HG03457 (cell line): ENCODE measurements around the gene HTR1E.
"Not testable (repeated sequence)": the region's sequence is repeated elsewhere in the genome, so short reads cannot be mapped to it uniquely, and the experiment has no call there.

Experiments used
- ATAC-seq: cut with Tn5 transposase; IDR thresholded peaks from one replicate; pipeline ENCODE4 v1.9.1; 2021; ENCODE audit warnings: moderate number of reproducible peaks; ENCODE audit not compliant: unreplicated experiment

HTR1E gene, protein sequence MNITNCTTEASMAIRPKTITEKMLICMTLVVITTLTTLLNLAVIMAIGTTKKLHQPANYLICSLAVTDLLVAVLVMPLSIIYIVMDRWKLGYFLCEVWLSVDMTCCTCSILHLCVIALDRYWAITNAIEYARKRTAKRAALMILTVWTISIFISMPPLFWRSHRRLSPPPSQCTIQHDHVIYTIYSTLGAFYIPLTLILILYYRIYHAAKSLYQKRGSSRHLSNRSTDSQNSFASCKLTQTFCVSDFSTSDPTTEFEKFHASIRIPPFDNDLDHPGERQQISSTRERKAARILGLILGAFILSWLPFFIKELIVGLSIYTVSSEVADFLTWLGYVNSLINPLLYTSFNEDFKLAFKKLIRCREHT

GRCh38 chr6:86937219-86938079 lies at the start of gene HTR1E:
TSS of gene HTR1E (plus strand) at chr6:86937528. CDS start at chr6:87015335, 77,807 bp downstream.
- ATAC-seq, result peak; percentile 77

GRCh38 chr6:86888301-86888700 lies 49.0 kb upstream of the HTR1E start:
- ATAC-seq, result no peak

- not testable (repeated sequence) for ATAC-seq
Measured at GRCh38 chr6:86897265-86897664, 40.1 kb upstream of the HTR1E start.

- ATAC-seq, result no peak
Measured at GRCh38 chr6:86913795-86914194, 23.5 kb upstream of the HTR1E start.

- ATAC-seq, result no peak
Measured at GRCh38 chr6:86916393-86916792, 20.9 kb upstream of the HTR1E start.

DNA sequence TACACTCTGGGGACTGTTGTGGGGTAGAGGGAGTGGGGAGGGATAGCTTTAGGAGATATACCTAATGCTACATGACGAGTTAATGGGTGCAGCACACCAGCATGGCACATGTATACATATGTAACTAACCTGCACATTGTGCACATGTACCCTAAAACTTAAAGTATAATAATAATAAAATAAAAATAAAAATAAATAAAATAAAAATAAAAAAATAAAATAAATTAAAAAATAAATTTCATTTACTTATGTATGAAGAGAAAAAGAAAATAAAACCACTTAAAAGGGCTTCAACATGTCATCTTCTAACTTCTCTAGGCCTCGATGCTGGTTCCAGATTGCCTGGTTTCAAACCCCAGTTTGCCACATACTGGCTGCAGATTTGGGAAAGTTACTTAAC lies 10.2 kb upstream of the HTR1E start:
- ATAC-seq, result not testable (repeated sequence)

GRCh38 chr6:86927859-86928258 lies 9.5 kb upstream of the HTR1E start:
- not testable (repeated sequence) for ATAC-seq

- ATAC-seq, result no peak
Measured at GRCh38 chr6:86934365-86934764, 3.0 kb upstream of the HTR1E start.

- ATAC-seq, result no peak
Measured at GRCh38 chr6:86936834-86937218, 502 bp upstream of the HTR1E start.

- ATAC-seq, result no peak
Measured at GRCh38 chr6:86938814-86939213, 1.5 kb downstream of the HTR1E start.

- ATAC-seq, result no peak
Measured at GRCh38 chr6:86941461-86941860, 4.1 kb downstream of the HTR1E start.

GRCh38 chr6:86942769-86943516 lies 5.6 kb downstream of the HTR1E start:
- ATAC-seq, result no peak

GRCh38 chr6:86943819-86944407 lies 6.6 kb downstream of the HTR1E start:
- ATAC-seq, result no peak

DNA sequence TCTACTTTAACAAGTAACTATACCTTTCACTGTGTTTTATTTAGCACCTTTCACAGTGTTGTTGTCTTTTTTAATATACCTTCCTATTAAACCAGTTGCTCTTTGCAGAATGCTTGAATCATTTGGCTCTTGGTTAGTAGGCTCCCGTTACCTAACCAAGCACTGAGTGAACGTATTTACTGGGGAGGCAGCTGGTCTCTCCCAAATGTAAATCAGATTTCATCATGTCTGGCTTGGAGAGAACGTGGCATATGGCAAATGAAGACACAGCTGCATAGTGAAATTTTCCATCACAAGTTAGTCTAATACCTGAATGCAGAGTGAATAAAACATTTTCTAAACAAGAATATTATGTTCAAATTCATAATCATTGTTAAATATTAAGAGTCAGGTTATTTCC lies 12.4 kb downstream of the HTR1E start:
- no peak for ATAC-seq

- no peak for ATAC-seq
Measured at GRCh38 chr6:86952991-86953390, 15.7 kb downstream of the HTR1E start.

DNA sequence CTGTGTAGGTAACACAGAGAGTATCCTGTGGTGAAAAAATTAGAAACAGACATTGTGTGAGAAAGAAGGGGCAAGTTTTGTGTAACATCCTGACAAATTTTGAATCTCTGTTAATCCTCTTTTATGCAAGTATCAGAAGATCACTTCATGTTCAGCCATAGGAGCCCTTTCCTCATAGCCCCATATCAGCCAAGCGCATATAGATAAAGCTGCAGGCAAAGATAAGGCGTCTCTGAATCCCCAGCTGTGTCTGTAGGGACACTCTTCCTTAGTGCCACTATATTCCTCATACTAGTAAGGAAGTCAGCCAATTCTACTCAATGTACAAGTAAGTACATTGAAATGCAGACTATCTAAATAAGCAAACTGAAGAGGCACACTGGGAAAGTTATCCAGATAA lies 22.3 kb downstream of the HTR1E start:
- ATAC-seq, result no peak

- ATAC-seq, result no peak
Measured at GRCh38 chr6:86961455-86962200, 24.3 kb downstream of the HTR1E start.

- ATAC-seq, result no peak
Measured at GRCh38 chr6:86963352-86963751, 26.0 kb downstream of the HTR1E start.

DNA sequence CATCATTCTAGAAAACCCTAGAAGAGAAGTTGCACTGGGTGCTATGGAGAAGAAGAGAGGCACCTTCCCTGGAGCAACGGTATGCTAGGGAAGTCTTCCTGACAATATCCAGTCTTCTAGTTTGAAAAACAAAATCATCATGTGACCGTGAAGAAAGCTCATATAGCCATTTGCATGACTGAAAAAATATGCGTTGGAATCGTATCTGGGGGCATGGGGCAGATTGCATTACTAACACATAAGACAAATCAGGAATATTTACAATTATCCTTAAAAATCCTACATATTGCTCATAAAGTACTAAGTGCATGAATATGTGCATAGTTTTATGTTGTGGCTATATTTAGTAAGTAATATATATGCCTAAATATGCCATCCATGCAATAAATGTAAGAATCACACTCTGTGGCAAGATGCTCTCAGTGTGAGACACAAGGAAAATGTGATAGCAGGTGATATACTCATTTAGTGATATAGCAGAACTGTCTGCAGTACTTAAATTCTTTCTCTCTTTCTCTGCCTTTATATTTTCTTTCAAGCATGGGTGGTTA lies 26.8 kb downstream of the HTR1E start:
- ATAC-seq, result no peak

DNA sequence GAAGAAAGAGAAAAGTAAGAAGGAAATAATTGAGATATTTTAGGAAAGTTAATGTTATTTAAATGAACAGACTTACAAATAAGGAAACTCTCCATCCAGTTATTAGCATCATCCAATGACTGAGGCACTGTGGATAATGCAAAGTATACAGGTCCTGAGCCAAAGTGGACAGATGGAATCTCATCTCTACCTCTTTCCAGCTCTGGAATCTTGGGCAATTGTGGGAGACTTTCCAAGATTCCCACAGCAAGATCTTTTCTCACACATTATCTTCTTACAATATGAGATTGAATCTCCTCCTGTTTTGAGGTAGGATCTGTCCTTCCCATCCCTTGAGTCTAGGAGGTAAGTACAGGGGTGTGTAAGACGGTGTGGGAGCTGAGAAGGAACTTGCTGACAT lies 28.9 kb downstream of the HTR1E start:
- no peak for ATAC-seq
